Gastrocnemius medialis (tissue), 4 donors: ENCODE results near the gene SPTBN1.

Experiments
- POLR2A ChIP-seq, 2 donors: fragments of 450-650 bp; IDR thresholded peaks; one replicate each; pipeline ENCODE4 v1.6.1; 2017; ENCODE audit warnings: antibody characterized with exemption in 2 of 2, mild to moderate bottlenecking in 2 of 2, moderate library complexity in 2 of 2
- TF ChIP-seq, protein P1 (sequence below), 5 experiments: fragments of 450-650 bp in 3 of 5; fragments of 200-600 bp in 2 of 5; sonication (generic) in 2 of 5; IDR thresholded peaks in 4 of 5; conservative IDR thresholded peaks in 1 of 5; 1 replicate in 4 of 5; 2 replicates in 1 of 5; pipeline ENCODE4 v1.5.1; 2016 to 2019; ENCODE audit warnings: antibody characterized with exemption in 5 of 5, mild to moderate bottlenecking in 3 of 5, moderate library complexity in 3 of 5

- TF ChIP-seq, protein P1, sequence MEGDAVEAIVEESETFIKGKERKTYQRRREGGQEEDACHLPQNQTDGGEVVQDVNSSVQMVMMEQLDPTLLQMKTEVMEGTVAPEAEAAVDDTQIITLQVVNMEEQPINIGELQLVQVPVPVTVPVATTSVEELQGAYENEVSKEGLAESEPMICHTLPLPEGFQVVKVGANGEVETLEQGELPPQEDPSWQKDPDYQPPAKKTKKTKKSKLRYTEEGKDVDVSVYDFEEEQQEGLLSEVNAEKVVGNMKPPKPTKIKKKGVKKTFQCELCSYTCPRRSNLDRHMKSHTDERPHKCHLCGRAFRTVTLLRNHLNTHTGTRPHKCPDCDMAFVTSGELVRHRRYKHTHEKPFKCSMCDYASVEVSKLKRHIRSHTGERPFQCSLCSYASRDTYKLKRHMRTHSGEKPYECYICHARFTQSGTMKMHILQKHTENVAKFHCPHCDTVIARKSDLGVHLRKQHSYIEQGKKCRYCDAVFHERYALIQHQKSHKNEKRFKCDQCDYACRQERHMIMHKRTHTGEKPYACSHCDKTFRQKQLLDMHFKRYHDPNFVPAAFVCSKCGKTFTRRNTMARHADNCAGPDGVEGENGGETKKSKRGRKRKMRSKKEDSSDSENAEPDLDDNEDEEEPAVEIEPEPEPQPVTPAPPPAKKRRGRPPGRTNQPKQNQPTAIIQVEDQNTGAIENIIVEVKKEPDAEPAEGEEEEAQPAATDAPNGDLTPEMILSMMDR (IDR thresholded peaks at IDR 0.05 in 4 of 5, conservative IDR thresholded peaks at IDR 0.05 in 1 of 5): no peak
- no peak for TF ChIP-seq POLR2A (IDR thresholded peaks at IDR 0.05)
These were observed 32.9 kb upstream of the SPTBN1 start for GRCh38 chr2:54423213-54423612.
